ENCODE data around the gene CPD. TPM values are rescaled to one million over a fixed set of nuclear protein-coding genes. Genes with fewer than 3 reads are reported as not detected.

CPD gene
- total and polyA plus RNA-seq, 9 of the 15 experiments (the other 6 are each of a cell fraction or from before 2014, with no cell fraction given): 4.5 to 24.4 (median 20.4) TPM

GRCh38 chr17:30336369-30337171 is 42.2 kb upstream of the CPD start (continued):
- TF ChIP-seq CTCF (IDR thresholded peaks at IDR 0.05 in 2 of 3, conservative IDR thresholded peaks at IDR 0.05 in 1 of 3; ENCODE audit: insufficient read depth in 2 of 3, low read depth in 1 of 3, low read length in 3 of 3) (peak; percentile 80 to 90 (median 85)), MITF (IDR thresholded peaks at IDR 0.05) (peak; percentile 89), CC2D1A (IDR thresholded peaks at IDR 0.05) (peak; percentile 59; the same call in 1 of the 2 replicates), MTA1 (IDR thresholded peaks at IDR 0.05; ENCODE audit: borderline replicate concordance) (peak; percentile 13; the same call in 1 of the 2 replicates), BRCA1 (IDR thresholded peaks at IDR 0.05) (no peak), BRCA1 (CRISPR knock-in tag; IDR thresholded peaks at IDR 0.05) (no peak), L3MBTL2 (IDR thresholded peaks at IDR 0.05) (peak; percentile 59; the same call in 1 of the 2 replicates), MEF2D (tag; conservative IDR thresholded peaks at IDR 0.05; ENCODE audit: low read depth) (no peak), PML (IDR thresholded peaks at IDR 0.05; ENCODE audit: low read length) (no peak), MGA (IDR thresholded peaks at IDR 0.05) (no peak), CTBP1 (IDR thresholded peaks at IDR 0.05; ENCODE audit: borderline replicate concordance) (peak; percentile 53; the same call in 1 of the 2 replicates), ZNF584 (CRISPR knock-in tag; IDR thresholded peaks at IDR 0.05; ENCODE audit: low read depth) (no peak), C11orf30 (IDR thresholded peaks at IDR 0.05; ENCODE audit: low read depth) (peak; percentile 33; the same call in 1 of the 2 replicates), SLC30A9 (CRISPR knock-in tag; IDR thresholded peaks at IDR 0.05) (no peak)
